WTC11 (cell line): ENCODE measurements around the gene TPM2.

Source experiments
- ATF3 ChIP-seq: sonication (generic); formaldehyde crosslinking; conservative IDR thresholded peaks from 2 replicates; pipeline ENCODE4 v1.8.1; 2022; ENCODE audit warnings: mild to moderate bottlenecking, missing genetic modification reagents
- CBFB ChIP-seq: sonication (generic); formaldehyde crosslinking; IDR thresholded peaks from 2 replicates; pipeline ENCODE4 v1.8.1; 2022; ENCODE audit warnings: mild to moderate bottlenecking, low read depth, missing genetic modification reagents
- CTCF ChIP-seq: fragments of 200-600 bp; IDR thresholded peaks from 2 replicates; pipeline ENCODE4 v1.8.0; 2022; ENCODE audit warnings: antibody characterized with exemption
- MAX ChIP-seq: sonication (generic); formaldehyde crosslinking; IDR thresholded peaks from 2 replicates; pipeline ENCODE4 v1.8.0; 2022; ENCODE audit warnings: mild to moderate bottlenecking, missing genetic modification reagents
- ZNF121 ChIP-seq: sonication (generic); formaldehyde crosslinking; IDR thresholded peaks from 2 replicates; pipeline ENCODE4 v1.8.0; 2023; ENCODE audit warnings: missing genetic modification reagents

GRCh38 chr9:35713578-35713977, 23.9 kb upstream of the TPM2 start:
- TF ChIP-seq CBFB (CRISPR knock-in tag) (no peak), ATF3 (CRISPR knock-in tag) (no peak), CTCF (no peak), MAX (no peak), ZNF121 (CRISPR knock-in tag) (no peak)
